Calu3 (cell line): ENCODE data around the gene GLRX. TPM values are rescaled to one million over a fixed set of nuclear protein-coding genes. Genes with fewer than 3 reads are reported as not detected.

Experiments used
- BruUV-seq: library from RNA; stranded (reverse); fragments of 400-500 nt; replicated peaks from 2 replicates; lab custom pipeline; 2021; lab: Mats Ljungman, UMichigan
- CTCF ChIA-PET: fragments of 300-600 bp; sonication (Branson Sonifier 250); formaldehyde crosslinking; loops from one replicate; lab custom pipeline; 2022; ENCODE audit warnings: antibody characterized with exemption; lab: Charles Lee
- DNase-seq: peaks from one replicate; pipeline ENCODE4 v3.0.0; 2022
- H3K27ac Mint-ChIP-seq: one replicate; pipeline ENCODE4 v1.8.0; 2022; ENCODE audit warnings: mixed read lengths; ENCODE audit not compliant: unreplicated experiment
- H3K27me3 Mint-ChIP-seq: one replicate; pipeline ENCODE4 v1.8.0; 2022; ENCODE audit warnings: mixed read lengths; ENCODE audit not compliant: unreplicated experiment
- H3K36me3 Mint-ChIP-seq: one replicate; pipeline ENCODE4 v1.8.0; 2022; ENCODE audit warnings: mild to moderate bottlenecking, moderate library complexity, mixed read lengths; ENCODE audit not compliant: insufficient read depth, unreplicated experiment
- H3K4me1 Mint-ChIP-seq: one replicate; pipeline ENCODE4 v1.8.0; 2022; ENCODE audit warnings: mild to moderate bottlenecking, low read depth, mixed read lengths; ENCODE audit not compliant: unreplicated experiment
- H3K4me3 Mint-ChIP-seq: one replicate; pipeline ENCODE4 v1.8.0; 2022; ENCODE audit warnings: mild to moderate bottlenecking, low read depth, moderate library complexity, mixed read lengths; ENCODE audit not compliant: unreplicated experiment
- H3K9me3 Mint-ChIP-seq: one replicate; pipeline ENCODE4 v1.8.0; 2022; ENCODE audit warnings: low read depth, mixed read lengths; ENCODE audit not compliant: unreplicated experiment
- CTCF ChIP-seq: fragments of 200-600 bp; IDR thresholded peaks from one replicate; pipeline ENCODE4 v1.8.0; 2022; ENCODE audit warnings: antibody characterized with exemption; ENCODE audit not compliant: unreplicated experiment
- intact Hi-C: fragments of 100-400 bp; cut with micrococcal nuclease; formaldehyde crosslinking; loops from one replicate; pipeline ENCODE4 v1.10.0; 2022; ENCODE audit not compliant: unreplicated experiment
- total RNA-seq: library from RNA; stranded (reverse); gene quantifications from 2 replicates; pipeline ENCODE4 v1.2.3, GENCODE V29; 2022

GLRX gene
- total RNA-seq, 1 experiment from 2014 or later = 27.9 TPM

DNA sequence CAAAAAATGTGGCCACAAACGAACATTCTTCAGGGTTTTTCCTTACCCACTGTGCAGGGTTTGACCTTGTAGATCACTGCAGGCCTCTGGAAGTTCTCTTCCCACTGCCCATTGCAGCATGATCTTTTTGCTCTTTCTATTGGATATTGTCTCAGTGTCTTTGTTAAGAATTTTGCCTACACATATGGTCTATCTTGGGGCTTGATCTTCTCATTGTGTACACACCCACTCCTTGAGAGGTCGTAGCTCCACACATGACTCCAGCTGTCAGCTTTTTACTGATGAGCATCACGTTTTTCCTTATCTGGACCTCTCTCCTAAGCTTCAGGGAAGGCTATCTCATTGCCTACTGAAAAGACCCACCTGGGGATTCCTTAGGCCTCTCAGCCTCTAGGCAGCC lies 3.0 kb upstream of the GLRX start:
- BruUV-seq = no TSS peak
- no peak for TF ChIP-seq CTCF
- H3K4me1 Mint-ChIP-seq = peaks cover 43% of the 10 kb centered on the region
- no peak overlapping the region for H3K4me3 Mint-ChIP-seq
- no peaks in the 10 kb centered on the region for H3K27me3 Mint-ChIP-seq
- no peaks in the 10 kb centered on the region for H3K9me3 Mint-ChIP-seq
- no peak for DNase-seq
- H3K36me3 Mint-ChIP-seq = peaks cover 22% of the 10 kb centered on the region
- CTCF ChIA-PET = no interaction called here
- intact Hi-C loops = no loop called here
- no peak overlapping the region for H3K27ac Mint-ChIP-seq

- Mint-ChIP-seq H3K9me3 (no peaks in the 10 kb centered on the region), H3K27ac (peak overlapping the region; percentile 71), H3K4me3 (peak overlapping the region; percentile 86), H3K27me3 (no peaks in the 10 kb centered on the region), H3K4me1 (peaks cover 43% of the 10 kb centered on the region), H3K36me3 (peaks cover 22% of the 10 kb centered on the region)
- no peak for TF ChIP-seq CTCF
- intact Hi-C loops = no loop called here
- CTCF ChIA-PET = interaction anchor here (2.8 kb wide), 1 partner anchor 10 kb away, joined by 18 read pairs; no protein-coding TSS in a partner anchor
- DNase-seq = no peak
- no TSS peak for BruUV-seq
Measured at GRCh38 chr5:95824747-95825146, 2.2 kb upstream of the GLRX start.

DNA sequence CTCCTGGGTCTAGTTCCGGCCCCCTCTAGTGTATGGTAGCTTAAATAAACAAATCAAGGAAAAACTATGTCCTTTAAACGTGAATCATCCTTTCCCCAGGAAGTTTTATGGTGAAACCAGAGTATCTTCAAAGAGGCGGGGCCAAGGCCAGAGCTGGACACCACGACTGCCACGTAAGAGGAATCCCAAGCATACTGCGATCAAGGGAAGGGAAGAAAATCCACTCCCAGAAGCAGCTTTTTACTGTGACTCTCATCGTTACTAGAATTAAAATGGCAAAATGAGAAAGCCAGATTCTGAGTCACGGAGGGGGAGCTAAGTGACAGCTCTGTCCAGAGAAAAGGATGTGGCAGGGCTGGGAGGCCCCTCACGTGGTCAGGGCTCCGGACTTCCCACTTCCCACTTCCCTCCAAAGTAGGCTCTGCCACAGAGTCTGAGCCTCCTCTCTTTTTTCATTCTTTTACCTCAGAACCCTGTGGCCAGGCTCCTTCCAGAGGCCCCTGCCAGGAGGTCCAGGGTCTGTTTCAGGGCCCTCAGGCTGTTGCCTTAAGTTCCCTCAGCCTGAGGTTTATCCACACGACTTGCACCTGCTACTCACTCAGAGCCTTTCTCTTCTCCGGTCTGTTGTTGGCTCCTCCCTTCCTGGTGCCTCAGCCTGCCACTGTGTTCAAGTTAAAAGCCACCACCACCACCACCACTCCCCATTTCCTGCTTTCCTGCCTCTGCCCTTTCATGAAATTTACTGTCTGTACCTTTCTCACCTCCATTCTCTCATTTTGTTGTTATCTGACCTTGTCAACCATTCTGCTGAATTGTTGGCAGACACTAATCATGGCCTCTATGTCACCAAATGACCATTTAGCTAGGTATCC lies 1.4 kb upstream of the GLRX start:
- Mint-ChIP-seq H3K27me3 (no peaks in the 10 kb centered on the region), H3K4me3 (peak overlapping the region; percentile 86), H3K27ac (peak overlapping the region; percentile 71), H3K36me3 (peaks cover 22% of the 10 kb centered on the region), H3K9me3 (no peaks in the 10 kb centered on the region), H3K4me1 (peaks cover 43% of the 10 kb centered on the region)
- CTCF ChIA-PET = interaction anchor here (0.7 to 2.8 kb wide), 8 partner anchors 8 to 171 kb away, joined by 3 to 18 read pairs (median 5); partner anchors contain the start of gene RHOBTB3
- BruUV-seq = TSS peak; percentile 81
- intact Hi-C loops = no loop called here
- peak; percentile 57 for DNase-seq
- TF ChIP-seq CTCF = no peak

DNA sequence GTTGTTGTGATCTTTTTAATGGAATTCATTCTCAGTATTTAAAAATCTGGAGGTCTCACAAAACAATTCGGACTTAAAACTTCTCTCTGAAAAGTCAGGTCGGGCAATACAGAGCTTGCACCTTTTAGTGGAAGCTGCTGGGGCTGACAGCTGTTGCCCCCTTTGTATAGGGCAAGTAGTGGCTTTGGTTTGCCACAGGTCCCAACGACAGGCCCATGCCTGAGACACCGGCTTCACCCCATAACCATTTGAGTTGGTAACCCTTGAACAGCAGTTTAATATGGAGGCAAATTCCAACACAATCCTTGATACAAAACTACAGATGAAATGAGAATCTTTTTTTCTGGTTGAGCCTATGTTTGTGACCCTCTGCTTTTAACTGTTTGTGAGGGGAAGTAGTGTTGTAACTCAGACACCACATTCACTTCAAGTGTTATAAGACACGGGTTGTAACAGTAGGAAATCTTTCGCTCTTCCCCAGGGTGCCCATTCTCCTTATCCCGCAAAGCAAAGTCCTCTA lies 752 bp upstream of the GLRX start:
- Mint-ChIP-seq H3K9me3 (no peaks in the 10 kb centered on the region), H3K36me3 (peaks cover 22% of the 10 kb centered on the region), H3K4me1 (peaks cover 43% of the 10 kb centered on the region), H3K4me3 (peak overlapping the region; percentile 86), H3K27ac (peak overlapping the region; percentile 71), H3K27me3 (no peaks in the 10 kb centered on the region)
- intact Hi-C loops = no loop called here
- no peak for TF ChIP-seq CTCF
- no peak for DNase-seq
- CTCF ChIA-PET = interaction anchor here (0.7 to 2.8 kb wide), 10 partner anchors 9 to 180 kb away, joined by 3 to 18 read pairs (median 4); partner anchors contain the start of gene RHOBTB3
- TSS peak; percentile 75 for BruUV-seq
